ENCODE measurements around the gene UNC13C.

The UNC13C gene

GRCh38 chr15:54131410-54131809 lies 153.2 kb downstream of the UNC13C start:
- DNase-seq, result no peak

DNA sequence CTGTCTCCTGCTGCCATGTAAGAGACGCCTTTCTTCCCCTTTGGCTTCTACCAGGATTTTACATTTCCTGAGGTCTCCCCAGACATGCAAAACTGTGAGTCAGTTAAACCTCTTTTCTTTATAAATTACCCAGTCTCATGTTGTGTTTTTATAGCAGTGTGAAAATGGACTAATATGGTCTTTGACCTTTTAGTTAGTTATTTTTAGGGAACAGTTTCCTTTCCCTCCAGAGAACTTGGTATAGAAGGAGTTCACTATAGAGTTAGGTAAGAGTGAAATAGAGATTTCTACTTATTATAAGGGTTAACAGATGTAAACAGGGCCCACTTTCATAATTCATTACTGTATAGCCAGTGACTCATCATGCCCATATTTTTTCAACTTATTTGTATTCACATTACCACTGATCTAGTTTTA lies 170.9 kb downstream of the UNC13C start:
- no peak for DNase-seq

- DNase-seq, result no peak
Observed at GRCh38 chr15:54150255-54150654, 172.0 kb downstream of the UNC13C start.

DNA sequence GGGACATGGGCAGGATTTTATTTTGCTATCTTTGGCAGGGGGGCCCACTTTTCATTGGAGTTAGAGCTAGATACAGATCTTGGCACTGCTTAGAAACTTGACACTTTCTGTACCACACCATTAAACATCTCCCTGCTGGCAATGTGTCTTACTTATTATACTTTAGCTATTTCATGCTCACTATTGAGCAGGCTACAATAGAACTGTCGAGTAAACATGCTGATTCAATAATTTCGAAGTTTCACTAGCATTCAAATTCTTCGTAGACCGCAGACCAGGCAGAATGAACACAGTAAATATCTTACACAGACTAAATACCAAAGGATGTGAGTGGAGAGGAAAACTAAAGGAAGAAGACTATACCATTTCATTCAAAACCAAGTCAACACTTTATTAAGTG lies 180.8 kb downstream of the UNC13C start:
- no peak for DNase-seq

DNA sequence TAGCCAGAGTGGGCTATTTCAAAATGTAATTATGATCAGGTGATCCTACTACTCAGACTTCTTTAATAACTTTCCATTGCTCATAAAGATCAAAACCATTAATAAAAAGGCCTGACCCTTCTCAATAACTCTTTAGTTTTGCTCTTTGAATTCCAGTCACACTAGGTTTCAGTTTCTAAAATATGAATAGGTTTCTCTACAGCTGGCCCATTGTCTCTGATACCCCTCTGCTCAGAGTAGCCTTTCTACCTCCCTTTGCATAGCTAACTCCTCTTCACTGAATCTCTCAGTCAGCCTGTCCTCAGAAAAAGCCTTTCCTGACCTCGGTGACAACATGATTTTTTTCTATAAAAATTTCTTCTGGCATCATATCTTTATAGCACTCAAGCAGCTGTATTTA lies 209.1 kb downstream of the UNC13C start:
- DNase-seq, result no peak

DNA sequence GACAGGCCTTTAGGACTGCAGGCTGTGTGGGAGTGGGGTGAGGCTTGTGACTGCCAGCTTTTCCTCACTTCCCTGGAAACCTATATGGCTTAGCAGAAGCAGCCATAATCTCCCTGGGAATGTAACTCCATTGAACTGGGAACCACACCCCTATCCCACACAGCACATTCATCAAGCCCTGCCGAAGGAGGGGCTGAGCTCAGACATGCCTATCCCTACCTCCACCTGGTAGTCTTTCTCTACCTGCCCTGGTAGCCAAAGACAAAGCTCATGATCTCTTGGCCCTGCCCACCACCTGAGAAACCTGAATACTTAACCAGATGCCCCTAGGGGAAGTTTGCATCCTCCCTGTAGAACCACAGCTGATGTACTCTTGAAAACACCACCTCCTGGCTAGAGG lies 219.8 kb downstream of the UNC13C start:
- DNase-seq, result no peak

- no peak for DNase-seq
Observed at GRCh38 chr15:54206586-54207321, 228.5 kb downstream of the UNC13C start.

- no peak for DNase-seq
Observed at GRCh38 chr15:54208786-54209185, 230.5 kb downstream of the UNC13C start.

DNA sequence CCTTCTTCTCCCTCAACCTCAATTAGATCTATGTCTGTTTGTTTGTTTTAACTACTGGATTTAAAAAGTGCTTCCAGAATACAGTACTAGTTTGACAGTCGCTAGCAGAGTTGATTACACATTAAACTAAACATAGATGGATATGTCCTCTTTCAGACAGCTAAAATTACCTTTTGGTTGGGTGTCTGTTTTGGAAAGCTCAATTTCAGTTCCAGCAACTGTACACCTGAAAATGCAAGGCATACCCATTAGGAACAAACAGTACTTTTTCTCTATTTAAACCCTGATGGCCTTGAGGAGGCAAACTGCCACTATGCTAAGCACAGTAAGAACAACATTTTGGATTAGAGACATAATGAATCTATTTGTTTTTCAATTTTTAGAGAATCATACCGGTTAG lies 234.4 kb downstream of the UNC13C start:
- no peak for DNase-seq

DNA sequence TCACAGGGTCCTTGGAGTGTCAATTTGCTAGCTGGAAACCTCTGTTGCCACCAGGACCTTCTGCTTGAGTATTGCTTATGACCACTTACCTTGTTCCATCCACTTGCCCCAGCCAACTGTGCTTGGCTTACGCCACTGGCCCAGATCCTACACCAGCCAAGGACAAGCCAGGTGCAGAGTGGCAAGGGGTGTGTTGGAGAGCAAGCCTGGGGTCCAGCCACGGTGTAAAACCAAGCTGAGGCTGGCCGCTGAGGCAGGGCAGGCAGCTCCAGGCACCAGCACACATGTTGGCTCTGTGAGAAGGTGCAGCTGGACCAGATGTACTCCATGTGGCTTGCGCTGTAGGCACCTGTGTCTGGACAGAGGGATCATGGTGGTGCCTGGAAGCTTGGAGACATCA lies 248.2 kb downstream of the UNC13C start:
- DNase-seq, result no peak

DNA sequence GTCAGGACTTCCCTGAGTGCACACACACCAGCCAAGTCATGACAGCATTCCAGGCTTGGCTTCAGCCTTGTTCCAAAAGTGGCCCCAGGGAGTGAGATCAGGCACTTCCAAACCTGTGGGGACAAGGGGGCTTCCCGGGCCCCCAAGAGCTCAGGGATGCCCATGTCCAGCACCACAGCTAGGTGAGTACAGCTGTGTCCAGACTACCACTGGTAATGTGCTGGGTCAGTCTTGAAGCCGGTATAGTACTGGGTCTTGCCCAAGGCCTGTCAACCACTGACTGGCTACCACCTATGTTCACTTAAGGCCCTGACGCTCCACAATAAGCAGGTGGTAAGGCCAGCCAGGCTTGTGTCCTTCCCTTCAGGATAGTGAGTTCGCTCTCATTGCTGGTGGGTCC lies 249.3 kb downstream of the UNC13C start:
- DNase-seq, result no peak

DNA sequence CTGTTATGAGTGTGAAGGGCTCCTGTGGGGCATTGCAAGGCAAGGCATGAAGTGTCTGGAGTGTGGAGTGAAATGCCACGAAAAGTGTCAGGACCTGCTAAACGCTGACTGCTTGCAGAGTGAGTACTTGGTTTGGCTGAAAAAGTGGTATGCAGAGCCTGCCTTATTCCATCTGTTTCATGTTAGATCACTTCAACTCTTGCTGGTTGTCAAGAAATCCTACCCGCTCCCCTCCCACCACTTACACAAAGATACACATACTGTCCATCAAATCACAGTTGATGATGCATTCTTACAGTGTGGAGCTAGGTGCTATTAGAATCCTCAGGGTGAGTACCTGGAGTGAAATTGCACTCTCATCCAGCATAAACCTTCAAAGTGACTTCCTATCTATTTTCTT lies 272.1 kb downstream of the UNC13C start:
- no peak for DNase-seq

DNA sequence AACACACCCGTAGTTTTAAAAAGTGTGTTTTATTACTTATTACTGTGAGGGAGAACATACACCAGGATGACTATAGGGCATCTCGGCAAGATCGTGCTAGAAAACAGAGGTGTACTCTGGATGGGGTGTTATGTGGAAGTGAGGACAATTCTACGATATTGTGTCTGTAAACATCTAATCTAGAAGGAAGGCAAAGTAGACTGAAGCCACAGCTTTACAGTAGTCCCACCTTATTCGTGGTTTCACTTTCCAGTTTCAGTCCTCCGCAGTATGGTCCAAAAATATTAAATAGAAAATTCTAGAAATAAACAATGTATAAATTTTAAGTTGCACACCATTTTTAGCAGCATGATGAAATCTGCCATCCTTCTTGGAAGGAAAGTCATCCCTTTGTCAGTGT lies 277.9 kb downstream of the UNC13C start:
- no peak for DNase-seq

DNA sequence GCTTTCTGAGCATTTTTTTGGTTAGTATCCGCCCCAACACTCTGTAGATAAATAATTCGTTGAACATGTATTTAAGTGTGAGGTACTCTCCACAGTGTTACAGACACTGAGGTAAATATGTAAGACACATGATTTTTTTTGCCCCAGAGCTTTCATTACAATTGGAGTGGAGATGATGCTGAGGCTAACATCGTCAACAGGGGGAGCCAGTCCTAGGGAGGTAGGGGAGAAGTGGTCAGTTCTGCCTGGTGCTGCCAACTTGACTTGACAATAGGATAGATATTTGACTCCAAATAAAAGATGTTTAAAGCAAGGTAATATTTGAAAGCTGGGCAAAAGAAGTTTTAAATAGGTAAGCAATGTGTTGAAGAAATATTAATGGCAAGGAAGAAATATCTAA lies 295.7 kb downstream of the UNC13C start:
- no peak for DNase-seq

DNA sequence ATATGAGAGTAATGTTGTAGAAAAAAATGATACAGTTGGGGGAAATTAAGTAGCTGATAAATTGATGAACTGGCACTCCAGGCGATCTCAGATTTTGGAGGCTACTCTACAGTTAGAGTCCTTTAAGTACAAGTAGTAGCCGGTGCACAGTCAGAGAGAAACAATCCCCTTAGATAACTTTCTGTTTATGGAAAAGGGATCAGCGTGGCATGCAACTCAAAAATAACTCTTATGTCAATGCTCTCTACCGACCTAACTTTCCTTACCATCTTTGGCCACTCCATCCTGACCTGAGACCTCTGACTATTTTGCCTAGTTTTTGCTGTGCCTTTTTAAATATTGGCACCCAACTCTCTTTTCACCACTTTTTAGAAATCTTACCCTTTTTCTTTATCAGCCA lies 299.6 kb downstream of the UNC13C start:
- DNase-seq, result no peak

- DNase-seq, result no peak
Observed at GRCh38 chr15:54280726-54281125, 302.5 kb downstream of the UNC13C start.

DNA sequence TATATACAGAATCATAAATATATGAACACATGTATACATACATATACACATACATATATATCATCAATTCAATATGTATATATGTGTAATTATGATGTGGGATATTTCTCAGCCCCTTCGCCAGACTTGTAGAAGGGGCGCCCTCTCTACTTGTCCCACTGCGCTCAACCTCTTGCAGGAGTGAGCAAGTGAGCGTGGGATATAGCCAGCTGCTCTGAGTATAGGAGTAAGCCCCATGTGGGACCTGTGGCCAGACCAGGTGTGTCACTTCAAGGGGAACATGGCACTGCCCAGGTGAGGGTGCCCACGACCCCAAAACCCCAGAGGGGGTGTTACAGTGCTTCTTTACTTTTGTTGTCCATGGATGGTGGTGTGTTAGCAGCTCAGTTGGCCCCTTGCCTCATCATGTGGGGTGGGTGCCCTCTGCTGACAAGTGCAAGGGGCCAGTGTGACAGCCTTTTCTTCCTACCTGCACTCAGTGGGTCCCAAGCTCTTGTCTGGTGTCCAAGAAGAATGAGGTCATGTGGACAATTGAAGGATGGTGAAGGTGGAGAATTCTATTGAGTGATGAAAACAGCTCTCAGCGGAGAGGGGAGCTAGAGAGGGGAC lies 304.1 kb downstream of the UNC13C start:
- no peak for DNase-seq

- no peak for DNase-seq
Observed at GRCh38 chr15:54288049-54288448, 309.8 kb downstream of the UNC13C start.

- DNase-seq, result no peak
Observed at GRCh38 chr15:54289590-54290136, 311.4 kb downstream of the UNC13C start.

GRCh38 chr15:54298396-54298795 lies 320.2 kb downstream of the UNC13C start:
- no peak for DNase-seq

DNA sequence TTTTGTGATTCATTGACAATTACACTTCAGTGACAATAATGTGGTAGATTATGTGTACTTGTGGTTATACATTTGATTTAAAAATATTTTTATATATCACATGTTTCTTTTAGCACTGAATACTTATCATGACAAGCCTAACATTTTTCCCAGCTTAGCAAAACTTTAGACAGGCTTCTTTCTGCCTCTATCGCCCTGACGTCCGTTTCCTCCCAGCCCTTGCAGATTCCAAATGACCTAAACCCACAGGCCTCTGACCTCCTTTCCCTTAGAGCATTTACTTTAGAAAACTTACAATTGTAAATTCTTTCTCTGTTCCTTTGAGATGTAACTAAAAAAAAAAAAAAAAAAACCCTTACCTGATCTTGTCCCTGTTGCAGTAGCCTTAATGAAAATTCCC lies 326.1 kb downstream of the UNC13C start:
- DNase-seq, result no peak

DNA sequence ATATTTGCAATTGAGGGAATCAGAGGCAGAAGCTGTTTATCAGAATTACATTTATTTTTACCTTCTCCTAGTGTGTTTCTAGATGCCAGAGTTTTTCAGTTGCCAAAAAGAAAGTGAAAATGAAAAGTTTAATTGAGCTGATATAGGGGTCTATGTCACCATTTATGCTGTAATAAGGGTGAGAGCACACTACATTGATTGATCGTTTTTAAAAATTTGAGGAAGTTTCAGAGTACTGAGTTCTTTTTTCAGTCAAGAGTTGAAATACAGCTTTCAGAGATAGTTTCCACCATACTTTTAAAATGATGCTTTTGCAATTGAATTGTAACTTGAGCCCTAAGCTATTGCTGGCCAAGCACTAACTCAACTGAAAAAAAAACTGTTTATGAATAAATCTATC lies 326.9 kb downstream of the UNC13C start:
- no peak for DNase-seq

GRCh38 chr15:54307252-54307902 lies 329.1 kb downstream of the UNC13C start:
- no peak for DNase-seq

DNA sequence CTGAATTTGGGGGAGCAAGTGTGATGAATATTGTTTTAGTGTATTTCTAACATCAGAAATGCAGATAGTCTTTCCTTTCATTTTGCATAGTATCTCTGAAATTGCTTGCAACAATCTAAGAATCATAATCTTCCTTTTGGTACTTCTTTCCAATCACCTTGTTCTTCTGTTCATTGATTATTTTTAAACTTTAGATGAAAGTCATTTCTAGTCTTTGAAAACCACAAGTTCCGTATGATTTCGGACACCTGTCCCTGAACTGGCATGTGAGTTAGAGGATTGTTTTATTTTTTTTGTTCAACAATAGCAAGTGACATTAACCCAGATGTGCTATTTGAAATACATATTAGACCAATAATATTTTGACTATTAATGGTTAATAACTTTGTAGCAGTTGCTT lies 329.7 kb downstream of the UNC13C start:
- DNase-seq, result no peak

Measured in NCI-H526 treated with DMSO at 0.1 percent for 48 hours (cell line).